Fibroblast of skin of right biceps (primary cell): ENCODE measurements around the gene FAM83B.
"Not testable (repeated sequence)": the region's sequence is repeated elsewhere in the genome, so short reads cannot be mapped to it uniquely, and the experiment has no call there.

ENCODE experiments used
- DNase-seq: peaks from one replicate; pipeline ENCODE4 v3.0.0-alpha.2; 2013

FAM83B gene

DNA sequence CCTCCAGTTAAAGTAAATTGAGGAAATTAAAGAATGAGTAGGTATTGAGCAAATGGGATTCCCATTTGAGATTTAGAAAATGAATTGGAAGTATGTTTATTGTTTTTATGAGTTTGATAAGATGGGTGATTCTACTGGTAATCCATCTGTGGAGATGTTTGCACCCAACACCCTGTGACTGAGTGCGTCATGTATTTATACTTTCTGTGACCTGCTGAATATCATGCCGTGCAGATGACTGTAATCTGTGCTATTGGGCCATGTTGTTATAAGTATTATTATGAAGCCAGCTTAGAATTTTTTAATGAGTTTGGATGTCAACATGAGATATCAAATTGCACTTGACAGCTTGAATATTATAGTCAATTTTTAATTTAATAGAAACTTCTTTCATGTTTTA lies 17.7 kb downstream of the FAM83B start:
- no peak for DNase-seq

DNA sequence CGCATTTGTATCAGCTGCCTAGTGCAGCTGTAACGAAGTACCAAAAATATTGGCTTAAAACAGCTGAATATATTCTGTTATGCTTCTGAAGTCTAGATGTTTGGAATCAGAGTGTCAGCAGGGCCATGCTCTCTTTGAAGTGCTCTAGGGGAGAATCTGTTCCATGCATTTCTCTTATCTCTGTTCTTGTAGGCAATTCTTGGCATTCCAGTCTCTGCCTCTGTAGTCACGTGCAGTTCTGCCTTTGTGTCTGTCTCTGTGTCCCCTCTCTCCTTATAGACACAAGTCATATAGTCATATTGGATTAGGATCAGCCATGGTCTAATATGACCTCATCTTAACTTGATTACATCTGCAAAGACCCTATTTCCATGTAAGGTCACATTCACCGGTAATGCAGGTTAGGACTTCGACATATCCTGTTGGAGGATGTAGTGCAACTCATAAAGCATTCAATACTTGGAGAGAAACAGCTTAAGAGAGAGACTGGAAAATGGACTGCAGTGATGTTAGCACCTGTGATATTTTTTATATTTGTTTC lies 18.6 kb downstream of the FAM83B start:
- no peak for DNase-seq

GRCh38 chr6:54868556-54868955 lies 22.0 kb downstream of the FAM83B start:
- no peak for DNase-seq

DNA sequence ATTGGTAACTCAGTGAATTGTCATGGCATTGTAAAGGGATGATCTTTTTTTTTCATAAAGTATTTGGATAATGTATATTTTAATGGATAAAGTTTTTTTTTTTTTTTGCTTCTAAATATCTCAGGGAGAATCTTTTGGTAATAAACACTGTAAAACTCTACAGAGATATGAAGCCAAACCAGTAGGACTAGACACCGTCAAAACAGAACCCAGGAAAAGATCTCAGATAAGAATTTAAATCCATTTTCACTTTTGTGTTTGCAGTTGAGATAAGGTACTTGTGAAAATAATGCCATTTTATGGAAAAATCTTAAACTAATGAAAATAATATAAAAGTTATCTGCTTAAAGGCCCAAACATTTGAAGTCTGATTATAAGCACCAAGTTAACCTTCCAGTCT lies 27.0 kb downstream of the FAM83B start:
- DNase-seq = no peak

DNA sequence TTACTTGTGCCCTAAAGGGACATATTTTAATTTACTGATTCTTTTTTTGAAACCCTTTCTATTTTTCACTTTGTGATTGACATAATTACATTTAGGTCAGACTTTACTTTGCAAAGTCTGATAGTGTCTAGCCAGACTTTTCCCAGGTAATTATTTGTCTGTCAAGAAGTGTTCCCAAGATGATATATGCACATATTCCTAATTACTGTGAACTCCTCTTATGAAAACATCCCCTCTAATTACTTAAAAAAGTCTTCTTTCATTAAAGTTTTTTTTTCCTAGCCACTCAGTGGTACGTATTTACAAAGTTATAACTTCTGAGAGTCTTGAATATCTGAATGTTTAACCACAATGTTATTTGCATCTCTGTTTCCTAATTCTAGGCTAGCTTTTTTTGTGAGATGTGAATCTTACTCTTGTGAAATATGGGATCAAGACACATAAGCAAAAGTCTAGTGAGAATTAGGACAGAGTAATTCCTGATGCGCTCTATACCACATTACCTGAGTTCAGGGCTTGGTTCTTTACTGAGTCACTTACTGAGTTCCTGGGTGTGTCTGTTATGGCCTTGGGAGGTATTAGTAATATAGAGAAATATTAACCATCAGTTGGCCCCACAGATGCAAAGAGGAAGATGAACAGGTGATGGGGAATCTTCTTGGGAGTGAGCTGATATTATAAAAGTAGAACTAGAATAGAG lies 27.9 kb downstream of the FAM83B start:
- no peak for DNase-seq

GRCh38 chr6:54875539-54875938 lies 29.0 kb downstream of the FAM83B start:
- no peak for DNase-seq

GRCh38 chr6:54876365-54876764 lies 29.8 kb downstream of the FAM83B start:
- no peak for DNase-seq

GRCh38 chr6:54876871-54877270 lies 30.3 kb downstream of the FAM83B start:
- DNase-seq = no peak

DNA sequence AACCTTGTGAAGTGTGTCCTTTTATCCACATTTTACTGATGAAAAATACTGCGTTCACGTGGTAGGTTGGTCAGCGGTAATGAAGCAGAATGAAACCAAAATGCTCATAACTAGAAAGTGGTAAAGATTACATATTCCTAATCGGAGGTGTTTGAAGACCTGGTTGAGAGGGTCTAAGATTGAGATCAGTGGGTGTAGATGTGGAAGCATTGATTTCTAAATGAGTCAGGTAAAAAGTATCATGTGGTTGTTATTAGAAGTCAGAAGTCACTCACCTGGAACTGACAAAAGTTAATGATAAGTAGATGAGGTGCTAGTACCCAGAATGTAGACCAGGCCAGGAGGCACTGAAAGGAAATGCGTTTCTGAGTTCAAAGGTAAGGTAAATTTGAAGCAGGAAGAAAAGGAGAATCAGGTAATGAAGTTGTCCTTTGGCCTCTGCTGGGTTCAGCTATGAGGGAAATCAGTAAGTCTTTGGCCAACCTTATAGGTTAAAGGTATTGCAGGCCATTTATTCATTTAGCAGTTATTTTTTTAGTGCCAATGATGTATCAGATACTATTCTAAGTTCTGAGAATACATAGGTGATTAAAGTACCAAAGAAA lies 31.2 kb downstream of the FAM83B start:
- no peak for DNase-seq

- DNase-seq = peak; percentile 3
Measured at GRCh38 chr6:54878718-54879117, 32.1 kb downstream of the FAM83B start.

GRCh38 chr6:54879188-54879985 lies 32.8 kb downstream of the FAM83B start:
- no peak for DNase-seq

DNA sequence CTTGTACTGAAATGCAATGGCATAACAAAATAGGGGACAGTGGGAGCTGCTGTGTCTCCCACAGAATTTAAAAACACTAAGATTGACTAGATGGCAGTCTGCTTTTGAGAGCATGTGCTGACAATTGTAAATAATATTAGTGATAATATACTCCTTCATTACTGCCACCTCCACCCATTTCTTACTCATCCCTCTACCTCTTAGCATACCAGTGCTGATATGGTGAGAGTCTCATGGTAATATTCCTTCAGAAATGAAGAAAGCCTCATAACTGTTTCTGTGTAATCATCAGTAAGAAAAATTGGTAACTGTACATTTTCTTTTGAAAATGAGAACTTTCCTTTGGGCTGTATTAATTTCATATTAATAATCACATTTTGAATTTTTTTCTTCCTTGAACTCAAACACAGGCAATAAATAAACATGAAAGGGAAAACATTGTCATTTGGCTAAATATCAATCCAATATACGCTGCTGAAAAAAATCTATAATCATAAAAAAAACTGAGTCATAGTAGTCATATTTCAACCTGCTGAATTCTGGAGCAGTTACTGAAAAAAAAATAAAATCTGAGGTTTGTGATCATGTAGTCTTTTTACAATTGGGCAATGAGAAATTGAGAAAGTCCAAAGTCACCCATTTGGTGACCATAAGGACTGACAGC lies 34.6 kb downstream of the FAM83B start:
- no peak for DNase-seq

DNA sequence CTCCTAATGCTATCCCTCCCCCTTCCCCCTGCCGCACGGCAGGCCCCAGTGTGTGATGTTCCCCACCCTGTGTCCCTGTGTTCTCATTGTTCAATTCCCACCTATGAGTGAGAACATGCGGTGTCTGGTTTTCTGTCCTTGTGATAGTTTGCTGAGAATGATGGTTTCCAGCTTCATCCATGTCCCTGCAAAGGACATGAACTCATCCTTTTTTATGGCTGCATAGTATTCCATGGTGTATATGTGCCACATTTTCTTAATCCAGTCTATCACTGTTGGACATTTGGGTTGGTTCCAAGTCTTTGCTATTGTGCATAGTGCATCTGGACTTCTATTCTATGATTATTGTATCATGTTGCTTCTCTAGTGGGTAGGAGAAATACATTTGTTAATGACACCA lies 35.3 kb downstream of the FAM83B start:
- not testable (repeated sequence) for DNase-seq

DNA sequence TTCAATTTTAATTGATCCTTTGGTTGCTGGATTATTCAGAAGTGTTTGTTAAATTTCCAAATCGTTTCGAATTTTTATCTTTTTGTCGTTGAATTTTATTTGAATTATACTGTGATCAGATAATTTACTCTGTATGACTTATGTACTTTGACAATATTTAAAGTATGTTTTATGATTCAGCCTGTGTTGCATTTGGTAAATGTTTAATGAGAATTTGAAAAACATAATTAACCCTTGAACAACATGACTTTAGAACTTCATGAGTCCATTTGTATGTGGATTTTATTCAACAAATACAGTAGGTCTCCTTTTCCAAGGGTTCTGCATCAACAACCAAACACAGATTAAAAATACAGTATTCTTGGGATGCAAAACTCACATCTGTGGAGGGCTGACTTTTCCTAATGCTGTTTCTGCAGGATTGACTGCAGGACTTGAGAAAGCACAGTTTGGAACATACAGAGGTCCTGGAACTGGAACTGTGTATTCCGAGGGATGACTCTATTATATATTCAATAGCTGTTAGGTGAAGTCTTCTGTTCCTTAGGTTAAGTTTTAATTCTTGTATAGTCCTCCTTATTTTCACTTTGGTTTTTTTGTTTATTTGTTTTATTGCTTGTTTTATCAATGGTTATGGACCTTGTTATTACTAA lies 40.5 kb downstream of the FAM83B start:
- no peak for DNase-seq

- DNase-seq = peak; percentile 11
Measured at GRCh38 chr6:54891536-54891935, 45.0 kb downstream of the FAM83B start.

DNA sequence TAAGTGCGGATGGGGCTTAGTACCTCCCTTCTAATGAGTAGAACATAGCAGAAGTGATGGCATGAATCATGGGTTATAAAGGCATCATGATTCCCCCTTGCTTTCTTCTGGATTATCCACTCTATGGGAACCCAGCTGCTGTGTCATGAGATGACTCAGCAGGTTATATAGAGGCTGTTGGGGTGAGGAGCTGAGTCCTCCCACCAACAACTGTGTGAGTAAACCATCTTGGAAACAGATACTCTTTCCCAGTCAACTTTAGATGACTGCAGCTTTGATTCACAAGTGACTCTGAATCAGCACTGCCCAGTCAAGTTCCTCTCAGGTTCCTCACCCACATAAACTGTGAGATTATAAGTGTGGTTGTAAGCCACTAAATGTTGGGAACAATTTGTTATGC lies 46.3 kb downstream of the FAM83B start:
- peak; percentile 92 for DNase-seq

DNA sequence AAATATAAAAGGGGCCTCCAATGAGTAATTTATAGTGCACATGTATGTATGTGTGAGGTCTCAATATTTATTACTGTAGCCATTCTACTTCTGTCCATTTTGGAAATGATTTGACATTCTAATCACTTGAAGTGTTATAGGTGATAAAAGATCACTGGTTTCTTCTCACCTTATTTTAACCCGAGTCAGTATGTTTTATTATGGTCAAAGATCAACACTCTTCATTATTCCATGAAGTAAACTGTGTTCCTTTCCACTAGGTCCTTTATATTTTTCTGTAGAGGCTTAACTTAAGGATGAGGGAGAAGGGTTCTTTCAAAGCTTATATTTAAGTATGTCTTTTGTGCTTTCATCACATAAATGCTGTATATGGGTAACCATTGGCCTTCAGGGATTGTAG lies 47.2 kb downstream of the FAM83B start:
- no peak for DNase-seq

- DNase-seq = no peak
Measured at GRCh38 chr6:54896302-54896701, 49.7 kb downstream of the FAM83B start.

- DNase-seq = peak; percentile 60
Measured at GRCh38 chr6:54897462-54898189, 51.1 kb downstream of the FAM83B start.

GRCh38 chr6:54898767-54899166 lies 52.2 kb downstream of the FAM83B start:
- no peak for DNase-seq

DNA sequence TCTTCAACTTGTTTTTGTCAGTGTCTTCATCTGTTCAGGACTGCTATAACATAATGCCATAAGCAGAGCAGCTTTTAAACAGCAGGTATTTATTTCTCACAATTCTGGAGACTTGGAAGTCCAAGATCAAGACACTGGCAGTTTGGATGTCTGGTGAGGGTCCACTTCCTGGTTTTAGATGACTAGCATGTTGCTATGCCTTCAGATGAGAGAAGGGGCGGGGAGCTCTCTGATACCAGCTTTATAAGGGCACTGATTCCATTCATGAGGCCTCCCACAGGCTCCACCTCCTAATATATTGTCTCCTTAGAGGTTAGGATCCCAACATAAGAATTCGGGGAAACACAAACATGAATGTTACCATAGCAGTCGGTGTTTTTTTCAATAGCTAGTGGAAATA lies 52.9 kb downstream of the FAM83B start:
- DNase-seq = no peak

DNA sequence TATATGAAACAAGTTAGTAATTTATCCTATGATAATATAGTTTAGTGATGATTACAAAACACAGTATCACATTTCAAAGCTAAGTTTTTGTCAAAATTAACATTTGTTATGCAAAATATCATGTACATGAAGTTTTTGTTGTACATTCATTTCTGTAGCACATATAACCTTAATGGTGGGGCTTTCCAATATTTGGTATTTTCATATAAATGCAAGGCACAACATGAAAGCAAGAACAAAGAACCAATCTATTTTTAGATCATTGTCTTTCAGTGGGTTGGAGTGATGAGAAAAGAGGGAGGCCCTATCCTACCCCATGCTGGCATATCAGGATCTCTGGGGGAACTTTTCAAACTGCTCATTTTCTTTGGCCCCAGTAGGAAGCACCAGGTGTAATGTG lies 53.4 kb downstream of the FAM83B start:
- no peak for DNase-seq
